Calu3 (cell line): ENCODE measurements around the gene SEC24B. TPM values are rescaled to one million over a fixed set of nuclear protein-coding genes. Genes with fewer than 3 reads are reported as not detected.

ENCODE experiments used
- BruUV-seq: library from RNA; stranded (reverse); fragments of 400-500 nt; replicated peaks from 2 replicates; lab custom pipeline; 2021; lab: Mats Ljungman, UMichigan
- CTCF ChIA-PET: fragments of 300-600 bp; sonication (Branson Sonifier 250); formaldehyde crosslinking; loops from one replicate; lab custom pipeline; 2022; ENCODE audit warnings: antibody characterized with exemption; lab: Charles Lee
- DNase-seq: peaks from one replicate; pipeline ENCODE4 v3.0.0; 2022
- H3K27ac Mint-ChIP-seq: one replicate; pipeline ENCODE4 v1.8.0; 2022; ENCODE audit warnings: mixed read lengths; ENCODE audit not compliant: unreplicated experiment
- H3K27me3 Mint-ChIP-seq: one replicate; pipeline ENCODE4 v1.8.0; 2022; ENCODE audit warnings: mixed read lengths; ENCODE audit not compliant: unreplicated experiment
- H3K36me3 Mint-ChIP-seq: one replicate; pipeline ENCODE4 v1.8.0; 2022; ENCODE audit warnings: mild to moderate bottlenecking, moderate library complexity, mixed read lengths; ENCODE audit not compliant: insufficient read depth, unreplicated experiment
- H3K4me1 Mint-ChIP-seq: one replicate; pipeline ENCODE4 v1.8.0; 2022; ENCODE audit warnings: mild to moderate bottlenecking, low read depth, mixed read lengths; ENCODE audit not compliant: unreplicated experiment
- H3K4me3 Mint-ChIP-seq: one replicate; pipeline ENCODE4 v1.8.0; 2022; ENCODE audit warnings: mild to moderate bottlenecking, low read depth, moderate library complexity, mixed read lengths; ENCODE audit not compliant: unreplicated experiment
- H3K9me3 Mint-ChIP-seq: one replicate; pipeline ENCODE4 v1.8.0; 2022; ENCODE audit warnings: low read depth, mixed read lengths; ENCODE audit not compliant: unreplicated experiment
- intact Hi-C: fragments of 100-400 bp; cut with micrococcal nuclease; formaldehyde crosslinking; loops from one replicate; pipeline ENCODE4 v1.10.0; 2022; ENCODE audit not compliant: unreplicated experiment
- total RNA-seq: library from RNA; stranded (reverse); gene quantifications from 2 replicates; pipeline ENCODE4 v1.2.3, GENCODE V29; 2022
- TF ChIP-seq, protein P1 (sequence below): fragments of 200-600 bp; IDR thresholded peaks from one replicate; pipeline ENCODE4 v1.8.0; 2022; ENCODE audit warnings: antibody characterized with exemption; ENCODE audit not compliant: unreplicated experiment

The SEC24B gene
- total RNA-seq, 1 experiment from 2014 or later = 21.5 TPM

DNA sequence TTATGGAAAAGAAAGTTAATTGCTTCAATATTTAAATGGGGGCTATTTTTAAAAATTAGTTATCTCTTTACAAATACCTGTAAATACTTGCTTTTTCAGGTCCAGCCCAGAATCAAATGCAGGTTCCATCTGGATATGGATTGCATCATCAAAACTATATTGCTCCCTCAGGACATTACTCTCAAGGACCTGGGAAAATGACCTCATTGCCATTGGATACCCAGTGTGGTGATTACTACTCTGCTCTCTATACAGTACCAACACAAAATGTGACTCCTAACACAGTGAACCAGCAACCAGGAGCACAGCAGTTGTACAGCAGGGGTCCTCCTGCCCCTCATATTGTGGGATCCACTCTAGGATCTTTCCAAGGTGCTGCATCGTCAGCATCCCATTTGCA is 29.2 kb downstream of the SEC24B start:
- no TSS peak for BruUV-seq
- CTCF ChIA-PET = no interaction called here
- Mint-ChIP-seq H3K27me3 (no peaks in the 10 kb centered on the region), H3K9me3 (no peaks in the 10 kb centered on the region), H3K27ac (no peak overlapping the region), H3K4me3 (no peak overlapping the region), H3K36me3 (peaks cover 6% of the 10 kb centered on the region), H3K4me1 (no peaks in the 10 kb centered on the region)
- intact Hi-C loops = no loop called here
- no peak for DNase-seq
- TF ChIP-seq, protein P1, sequence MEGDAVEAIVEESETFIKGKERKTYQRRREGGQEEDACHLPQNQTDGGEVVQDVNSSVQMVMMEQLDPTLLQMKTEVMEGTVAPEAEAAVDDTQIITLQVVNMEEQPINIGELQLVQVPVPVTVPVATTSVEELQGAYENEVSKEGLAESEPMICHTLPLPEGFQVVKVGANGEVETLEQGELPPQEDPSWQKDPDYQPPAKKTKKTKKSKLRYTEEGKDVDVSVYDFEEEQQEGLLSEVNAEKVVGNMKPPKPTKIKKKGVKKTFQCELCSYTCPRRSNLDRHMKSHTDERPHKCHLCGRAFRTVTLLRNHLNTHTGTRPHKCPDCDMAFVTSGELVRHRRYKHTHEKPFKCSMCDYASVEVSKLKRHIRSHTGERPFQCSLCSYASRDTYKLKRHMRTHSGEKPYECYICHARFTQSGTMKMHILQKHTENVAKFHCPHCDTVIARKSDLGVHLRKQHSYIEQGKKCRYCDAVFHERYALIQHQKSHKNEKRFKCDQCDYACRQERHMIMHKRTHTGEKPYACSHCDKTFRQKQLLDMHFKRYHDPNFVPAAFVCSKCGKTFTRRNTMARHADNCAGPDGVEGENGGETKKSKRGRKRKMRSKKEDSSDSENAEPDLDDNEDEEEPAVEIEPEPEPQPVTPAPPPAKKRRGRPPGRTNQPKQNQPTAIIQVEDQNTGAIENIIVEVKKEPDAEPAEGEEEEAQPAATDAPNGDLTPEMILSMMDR = no peak

DNA sequence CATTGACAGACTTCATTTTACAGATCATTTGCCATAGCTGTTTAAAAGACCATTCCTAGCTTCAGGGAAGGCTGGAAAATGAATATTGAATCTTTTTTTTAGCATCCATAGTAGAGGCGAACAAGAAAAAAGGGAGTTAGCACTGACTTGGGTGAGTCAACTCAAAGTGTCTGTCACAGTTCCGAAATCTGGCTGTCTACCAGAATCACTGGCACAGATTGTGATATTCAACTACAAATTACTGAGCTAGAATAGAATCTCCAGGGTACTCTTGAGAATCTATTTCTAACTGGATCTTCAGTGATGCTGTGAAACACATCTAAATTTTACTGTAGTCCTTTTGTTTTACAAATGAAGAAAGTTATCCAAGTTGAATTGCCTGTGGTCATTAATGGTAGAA is 31.5 kb downstream of the SEC24B start:
- intact Hi-C loops = no loop called here
- Mint-ChIP-seq H3K4me1 (no peaks in the 10 kb centered on the region), H3K27ac (no peak overlapping the region), H3K36me3 (peaks cover 6% of the 10 kb centered on the region), H3K27me3 (no peaks in the 10 kb centered on the region), H3K9me3 (no peaks in the 10 kb centered on the region), H3K4me3 (no peak overlapping the region)
- CTCF ChIA-PET = no interaction called here
- no peak for DNase-seq
- TF ChIP-seq, protein P1 = no peak
- no TSS peak for BruUV-seq

DNA sequence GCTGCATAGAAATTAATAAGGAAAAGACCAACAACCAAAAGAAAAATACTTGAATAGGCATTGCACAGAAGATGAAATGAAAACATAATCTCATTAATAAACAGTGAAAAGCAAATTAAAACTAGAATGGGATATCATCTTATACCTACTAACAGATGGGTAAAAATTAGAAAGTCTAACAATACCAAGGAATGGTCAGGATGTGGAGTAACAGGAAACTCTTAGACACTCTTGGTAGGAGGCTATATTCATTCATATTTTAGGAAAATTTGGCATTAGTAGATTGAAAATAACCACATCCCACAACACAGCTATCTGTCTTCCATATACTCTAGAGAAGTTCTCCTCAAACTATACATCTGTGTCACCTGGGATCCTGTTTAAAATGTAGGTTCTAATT is 36.3 kb downstream of the SEC24B start:
- Mint-ChIP-seq H3K27me3 (no peaks in the 10 kb centered on the region), H3K27ac (no peak overlapping the region)
- CTCF ChIA-PET = no interaction called here

DNA sequence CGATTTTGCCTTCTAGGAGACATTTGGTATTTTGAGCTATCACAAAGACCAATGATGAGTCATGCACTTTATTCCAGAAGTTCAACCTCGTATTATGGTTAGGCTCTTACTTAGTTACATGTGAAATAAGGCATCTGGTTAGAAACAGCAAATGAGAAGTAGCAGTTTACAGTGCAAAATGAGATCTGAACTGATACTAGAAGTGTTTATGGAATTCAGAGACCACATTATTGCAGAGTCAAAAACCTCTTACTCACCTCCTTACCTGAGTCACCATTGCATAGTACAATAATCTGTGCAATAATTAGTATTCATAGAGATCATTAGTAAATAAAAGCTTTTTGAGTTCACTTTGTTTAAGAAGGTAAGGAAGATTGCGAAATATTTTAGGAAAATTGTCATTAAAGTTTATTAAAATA is 38.7 kb downstream of the SEC24B start:
- Mint-ChIP-seq H3K4me3 (no peak overlapping the region), H3K4me1 (peaks cover 10% of the 10 kb centered on the region), H3K9me3 (no peaks in the 10 kb centered on the region), H3K27ac (no peak overlapping the region), H3K27me3 (no peaks in the 10 kb centered on the region), H3K36me3 (peaks cover 6% of the 10 kb centered on the region)
- BruUV-seq = no TSS peak
- CTCF ChIA-PET = no interaction called here
- intact Hi-C loops = no loop called here
- TF ChIP-seq, protein P1 = no peak
- no peak for DNase-seq

More for the DNA sequence above, 36.3 kb downstream of the SEC24B start:
- Mint-ChIP-seq H3K4me1 (peaks cover 10% of the 10 kb centered on the region), H3K4me3 (no peak overlapping the region), H3K9me3 (no peaks in the 10 kb centered on the region), H3K36me3 (peaks cover 6% of the 10 kb centered on the region)
- TF ChIP-seq, protein P1 = no peak
- BruUV-seq = no TSS peak
- intact Hi-C loops = no loop called here
- DNase-seq = no peak
